Right lobe of liver (tissue), 4 donors: ENCODE data around the gene COL4A1.

Experiments
- CTCF ChIP-seq, 4 donors: fragments of 200-600 bp in 3 of 4; fragments of 450-650 bp in 1 of 4; IDR thresholded peaks; one replicate each; pipeline versions ENCODE4 v1.5.1 to v1.8.0; 2016 to 2022; ENCODE audit warnings: antibody characterized with exemption in 4 of 4, mild to moderate bottlenecking in 2 of 4
- POLR2A ChIP-seq: fragments of 450-650 bp; IDR thresholded peaks from one replicate; pipeline ENCODE4 v1.6.1; 2017; ENCODE audit warnings: antibody characterized with exemption, mild to moderate bottlenecking
- donor health status: DM: no; HTN: no; CAD: no.
- donor health status: DM: no; HTN: no; CAD: no.
- donor health status: DM: no; HTN: yes; CAD: no.

DNA sequence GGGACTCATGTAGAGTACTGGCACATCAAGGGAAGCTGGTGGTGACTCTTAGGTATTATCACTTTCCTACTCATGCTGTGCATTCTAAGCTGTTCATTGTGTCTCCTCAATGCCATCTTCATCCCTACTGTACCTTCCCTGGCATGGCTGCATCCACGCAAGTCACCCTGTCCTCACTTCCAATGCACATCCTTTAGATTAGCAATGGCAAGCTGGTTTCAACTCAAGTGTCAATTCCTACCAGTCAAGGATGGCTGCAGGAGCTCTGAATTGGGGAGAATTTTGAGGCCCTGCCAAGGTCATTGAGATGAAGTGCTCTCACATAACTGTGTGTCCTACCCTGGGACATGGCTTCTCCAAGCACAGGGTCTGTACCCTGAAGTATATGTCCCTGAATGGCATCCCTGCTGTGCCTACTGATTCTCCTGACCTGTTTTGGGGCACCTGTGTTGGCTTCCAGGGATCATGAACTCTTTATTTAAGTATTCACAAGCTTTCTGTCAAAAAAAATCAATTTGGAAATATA, 24.6 kb downstream of the COL4A1 start:
- TF ChIP-seq CTCF (IDR thresholded peaks at IDR 0.05) (no peak), POLR2A (no peak)
